HepG2 (cell line): Measurements from ENCODE around the gene GAL3ST2. TPM values are rescaled to one million over a fixed set of nuclear protein-coding genes. Genes with fewer than 3 reads are reported as not detected.

Experiments used
- ATRX ChIP-seq: sonication (generic); formaldehyde crosslinking; IDR thresholded peaks from 2 replicates; pipeline ENCODE4 v1.4.0; 2020; ENCODE audit warnings: missing genetic modification reagents, borderline replicate concordance
- GTF3A ChIP-seq: sonication (generic); formaldehyde crosslinking; conservative IDR thresholded peaks from 2 replicates; pipeline ENCODE4 v1.4.0; 2020; ENCODE audit warnings: mild to moderate bottlenecking, missing genetic modification reagents
- HMG20B ChIP-seq: conservative IDR thresholded peaks from 2 replicates; pipeline ENCODE4 v1.6.1; 2016; ENCODE audit warnings: missing genetic modification reagents, missing compliant biosample characterization
- IRF2 ChIP-seq: IDR thresholded peaks from 2 replicates; pipeline ENCODE4 v1.6.1; 2018; ENCODE audit warnings: missing genetic modification reagents, missing compliant biosample characterization
- MED1 ChIP-seq: sonication (generic); formaldehyde crosslinking; IDR thresholded peaks from 2 replicates; pipeline ENCODE4 v1.4.0; 2020; ENCODE audit warnings: missing genetic modification reagents
- MYC ChIP-seq: sonication (generic); formaldehyde crosslinking; IDR thresholded peaks from 2 replicates; pipeline ENCODE4 v1.9.0; 2021; ENCODE audit warnings: missing genetic modification reagents, borderline replicate concordance
- PCBP1 ChIP-seq: fragments of 200-400 bp; formaldehyde crosslinking; IDR thresholded peaks from 2 replicates; pipeline ENCODE4 v1.6.1; 2017; ENCODE audit warnings: mild to moderate bottlenecking, low read depth, low read length, borderline replicate concordance
- POLR2G ChIP-seq: fragments of 200-400 bp; formaldehyde crosslinking; IDR thresholded peaks from 2 replicates; pipeline ENCODE4 v1.6.1; 2018; ENCODE audit warnings: mild to moderate bottlenecking, low read depth, low read length, moderate library complexity
- RNF2 ChIP-seq: fragments of 450-650 bp; conservative IDR thresholded peaks from 2 replicates; pipeline ENCODE4 v1.6.1; 2016; ENCODE audit warnings: low read depth
- SIX1 ChIP-seq: sonication (generic); formaldehyde crosslinking; IDR thresholded peaks from 2 replicates; pipeline ENCODE4 v1.4.0; 2020; ENCODE audit warnings: missing genetic modification reagents, borderline replicate concordance
- THAP11 ChIP-seq: IDR thresholded peaks from 2 replicates; pipeline ENCODE4 v1.6.1; 2016; ENCODE audit warnings: missing biosample characterization, missing genetic modification reagents
- ZFP62 ChIP-seq: sonication (generic); formaldehyde crosslinking; IDR thresholded peaks from 2 replicates; pipeline ENCODE4 v1.4.0; 2020; ENCODE audit warnings: missing genetic modification reagents
- ZNF121 ChIP-seq: sonication (generic); formaldehyde crosslinking; IDR thresholded peaks from 2 replicates; pipeline ENCODE4 v1.5.0; 2020; ENCODE audit warnings: mild to moderate bottlenecking, missing genetic modification reagents
- ZNF264 ChIP-seq: sonication (generic); formaldehyde crosslinking; IDR thresholded peaks from 2 replicates; pipeline ENCODE4 v1.4.0; 2020; ENCODE audit warnings: missing genetic modification reagents
- ZNF317 ChIP-seq: sonication (generic); formaldehyde crosslinking; IDR thresholded peaks from 2 replicates; pipeline ENCODE4 v1.5.0; 2020; ENCODE audit warnings: mild to moderate bottlenecking, missing genetic modification reagents
- ZNF501 ChIP-seq: sonication (generic); formaldehyde crosslinking; IDR thresholded peaks from 2 replicates; pipeline ENCODE4 v1.5.1; 2020; ENCODE audit warnings: mild to moderate bottlenecking, moderate library complexity, missing genetic modification reagents
- ZNF747 ChIP-seq: sonication (generic); formaldehyde crosslinking; IDR thresholded peaks from 2 replicates; pipeline ENCODE4 v1.8.1; 2023; ENCODE audit warnings: missing genetic modification reagents, mild to moderate bottlenecking, borderline replicate concordance
- polyA plus RNA-seq, 8 experiments: library from polyadenylated mRNA; depleted of rRNA in 3 of 8; stranded (reverse) in 7 of 8; unstranded in 1 of 8; fragments of >200 nt; fragmentation: Illumina TruSeq in 4 of 8; extraction: Trizol in 4 of 8; gene quantifications; 2 replicates each; pipeline versions ENCODE4 v1.2.1 to v1.2.3, GENCODE V29; 2011 to 2016; ENCODE audit warnings: low read depth in 4 of 8, missing spikeins in 1 of 8, mixed read lengths in 1 of 8; ENCODE audit not compliant: insufficient read depth in 1 of 8
- total RNA-seq, 5 experiments: library from RNA; depleted of rRNA; stranded (reverse); fragments of >200 nt; fragmentation: Illumina TruSeq; extraction: Trizol; gene quantifications; 2 replicates each; pipeline ENCODE4 v1.2.3, GENCODE V29; 2016; ENCODE audit warnings: low read depth in 1 of 5
- TF ChIP-seq, protein P1 (sequence below): IDR thresholded peaks from 2 replicates; pipeline ENCODE4 v1.6.1; 2016; ENCODE audit warnings: low read depth, control low read depth
- TF ChIP-seq, protein P2 (sequence below): sonication (generic); formaldehyde crosslinking; IDR thresholded peaks from 2 replicates; pipeline ENCODE4 v1.8.0; 2022; ENCODE audit warnings: mild to moderate bottlenecking, missing genetic modification reagents; ENCODE audit not compliant: insufficient replicate concordance
- TF ChIP-seq, protein P3 (sequence below): sonication (generic); formaldehyde crosslinking; IDR thresholded peaks from 2 replicates; pipeline ENCODE4 v1.4.0; 2020; ENCODE audit warnings: low read depth, mild to moderate bottlenecking, missing genetic modification reagents
- TF ChIP-seq, protein P4 (sequence below): sonication (generic); formaldehyde crosslinking; IDR thresholded peaks from 2 replicates; pipeline ENCODE4 v1.9.0; 2021; ENCODE audit warnings: missing genetic modification reagents, mild to moderate bottlenecking, borderline replicate concordance
- TF ChIP-seq, protein P5 (sequence below): IDR thresholded peaks from 2 replicates; pipeline ENCODE4 v1.6.1; 2012; ENCODE audit warnings: low read length, improper control_type of control experiment

The GAL3ST2 gene
- total and polyA plus RNA-seq, 2 of the 13 experiments (the other 11 are each of a cell fraction or from before 2014, with no cell fraction given): 0.17 to 0.20 TPM

DNA sequence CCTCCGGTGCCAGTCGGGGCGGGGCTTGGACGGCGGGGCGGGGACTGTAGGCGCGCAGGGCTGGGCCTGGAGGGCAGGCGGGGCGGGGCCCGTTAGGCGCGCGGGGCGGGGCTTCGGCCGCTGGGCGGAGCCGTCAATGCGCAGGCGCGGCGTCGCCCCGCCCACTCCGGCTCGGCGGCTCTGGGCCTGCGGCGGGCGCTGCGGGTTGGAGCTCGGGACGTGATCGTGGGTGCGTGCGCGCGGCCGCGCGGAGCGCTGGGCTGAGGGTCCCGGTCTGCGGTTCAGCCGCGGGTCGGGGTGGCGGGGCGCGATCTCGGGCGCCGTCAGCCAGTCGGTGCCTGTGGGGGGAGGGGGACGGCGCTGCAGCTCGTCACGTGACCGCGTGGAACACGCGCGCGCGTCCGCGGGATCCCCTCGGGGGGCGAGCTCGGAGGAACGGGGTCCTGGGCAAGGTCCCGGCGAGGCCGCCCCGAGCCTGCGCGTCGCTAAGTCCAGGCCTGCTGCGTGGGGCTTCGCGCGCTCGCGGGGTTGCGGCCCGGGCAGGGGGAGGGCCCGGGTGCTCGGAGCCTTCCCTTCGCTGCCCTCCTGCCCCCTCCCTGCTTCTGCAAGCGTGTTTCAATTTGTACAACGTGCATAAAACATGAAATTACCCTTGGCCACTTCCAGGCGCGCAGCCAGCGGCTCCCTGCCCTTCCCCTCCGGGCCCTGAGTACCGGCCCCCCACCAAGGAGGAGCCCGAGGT lies 42.0 kb upstream of the GAL3ST2 start, which contains the start of gene D2HGDH (continued):
- TF ChIP-seq MED1 (CRISPR knock-in tag) (peak; percentile 14; the same call in 1 of the 2 replicates), ZNF317 (CRISPR knock-in tag) (no peak), ZNF121 (CRISPR knock-in tag) (no peak), HMG20B (CRISPR knock-in tag) (no peak), ZNF501 (CRISPR knock-in tag) (no peak), ATRX (CRISPR knock-in tag) (no peak), RNF2 (peak; percentile 72; the same call in 1 of the 2 replicates), GTF3A (CRISPR knock-in tag) (no peak), MYC (CRISPR knock-in tag) (peak; percentile 3; the same call in 1 of the 2 replicates), ZNF264 (no peak; the same call in 1 of the 2 replicates), ZFP62 (CRISPR knock-in tag) (no peak), POLR2G (peak; percentile 84), ZNF747 (CRISPR knock-in tag) (no peak), PCBP1 (no peak), THAP11 (CRISPR knock-in tag) (peak; percentile 50), IRF2 (CRISPR knock-in tag) (no peak), SIX1 (no peak)
- TF ChIP-seq, protein P1, sequence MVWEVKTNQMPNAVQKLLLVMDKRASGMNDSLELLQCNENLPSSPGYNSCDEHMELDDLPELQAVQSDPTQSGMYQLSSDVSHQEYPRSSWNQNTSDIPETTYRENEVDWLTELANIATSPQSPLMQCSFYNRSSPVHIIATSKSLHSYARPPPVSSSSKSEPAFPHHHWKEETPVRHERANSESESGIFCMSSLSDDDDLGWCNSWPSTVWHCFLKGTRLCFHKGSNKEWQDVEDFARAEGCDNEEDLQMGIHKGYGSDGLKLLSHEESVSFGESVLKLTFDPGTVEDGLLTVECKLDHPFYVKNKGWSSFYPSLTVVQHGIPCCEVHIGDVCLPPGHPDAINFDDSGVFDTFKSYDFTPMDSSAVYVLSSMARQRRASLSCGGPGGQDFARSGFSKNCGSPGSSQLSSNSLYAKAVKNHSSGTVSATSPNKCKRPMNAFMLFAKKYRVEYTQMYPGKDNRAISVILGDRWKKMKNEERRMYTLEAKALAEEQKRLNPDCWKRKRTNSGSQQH (CRISPR knock-in tag): 0 out of 2 replicates have a peak, but pooled peaks have one; percentile 32
- TF ChIP-seq, protein P2, sequence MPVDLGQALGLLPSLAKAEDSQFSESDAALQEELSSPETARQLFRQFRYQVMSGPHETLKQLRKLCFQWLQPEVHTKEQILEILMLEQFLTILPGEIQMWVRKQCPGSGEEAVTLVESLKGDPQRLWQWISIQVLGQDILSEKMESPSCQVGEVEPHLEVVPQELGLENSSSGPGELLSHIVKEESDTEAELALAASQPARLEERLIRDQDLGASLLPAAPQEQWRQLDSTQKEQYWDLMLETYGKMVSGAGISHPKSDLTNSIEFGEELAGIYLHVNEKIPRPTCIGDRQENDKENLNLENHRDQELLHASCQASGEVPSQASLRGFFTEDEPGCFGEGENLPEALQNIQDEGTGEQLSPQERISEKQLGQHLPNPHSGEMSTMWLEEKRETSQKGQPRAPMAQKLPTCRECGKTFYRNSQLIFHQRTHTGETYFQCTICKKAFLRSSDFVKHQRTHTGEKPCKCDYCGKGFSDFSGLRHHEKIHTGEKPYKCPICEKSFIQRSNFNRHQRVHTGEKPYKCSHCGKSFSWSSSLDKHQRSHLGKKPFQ (CRISPR knock-in tag): no peak
- TF ChIP-seq, protein P3, sequence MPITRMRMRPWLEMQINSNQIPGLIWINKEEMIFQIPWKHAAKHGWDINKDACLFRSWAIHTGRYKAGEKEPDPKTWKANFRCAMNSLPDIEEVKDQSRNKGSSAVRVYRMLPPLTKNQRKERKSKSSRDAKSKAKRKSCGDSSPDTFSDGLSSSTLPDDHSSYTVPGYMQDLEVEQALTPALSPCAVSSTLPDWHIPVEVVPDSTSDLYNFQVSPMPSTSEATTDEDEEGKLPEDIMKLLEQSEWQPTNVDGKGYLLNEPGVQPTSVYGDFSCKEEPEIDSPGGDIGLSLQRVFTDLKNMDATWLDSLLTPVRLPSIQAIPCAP (CRISPR knock-in tag): no peak; the same call in 1 of the 2 replicates
- TF ChIP-seq, protein P4, sequence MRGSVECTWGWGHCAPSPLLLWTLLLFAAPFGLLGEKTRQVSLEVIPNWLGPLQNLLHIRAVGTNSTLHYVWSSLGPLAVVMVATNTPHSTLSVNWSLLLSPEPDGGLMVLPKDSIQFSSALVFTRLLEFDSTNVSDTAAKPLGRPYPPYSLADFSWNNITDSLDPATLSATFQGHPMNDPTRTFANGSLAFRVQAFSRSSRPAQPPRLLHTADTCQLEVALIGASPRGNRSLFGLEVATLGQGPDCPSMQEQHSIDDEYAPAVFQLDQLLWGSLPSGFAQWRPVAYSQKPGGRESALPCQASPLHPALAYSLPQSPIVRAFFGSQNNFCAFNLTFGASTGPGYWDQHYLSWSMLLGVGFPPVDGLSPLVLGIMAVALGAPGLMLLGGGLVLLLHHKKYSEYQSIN: no peak
- TF ChIP-seq, protein P5, sequence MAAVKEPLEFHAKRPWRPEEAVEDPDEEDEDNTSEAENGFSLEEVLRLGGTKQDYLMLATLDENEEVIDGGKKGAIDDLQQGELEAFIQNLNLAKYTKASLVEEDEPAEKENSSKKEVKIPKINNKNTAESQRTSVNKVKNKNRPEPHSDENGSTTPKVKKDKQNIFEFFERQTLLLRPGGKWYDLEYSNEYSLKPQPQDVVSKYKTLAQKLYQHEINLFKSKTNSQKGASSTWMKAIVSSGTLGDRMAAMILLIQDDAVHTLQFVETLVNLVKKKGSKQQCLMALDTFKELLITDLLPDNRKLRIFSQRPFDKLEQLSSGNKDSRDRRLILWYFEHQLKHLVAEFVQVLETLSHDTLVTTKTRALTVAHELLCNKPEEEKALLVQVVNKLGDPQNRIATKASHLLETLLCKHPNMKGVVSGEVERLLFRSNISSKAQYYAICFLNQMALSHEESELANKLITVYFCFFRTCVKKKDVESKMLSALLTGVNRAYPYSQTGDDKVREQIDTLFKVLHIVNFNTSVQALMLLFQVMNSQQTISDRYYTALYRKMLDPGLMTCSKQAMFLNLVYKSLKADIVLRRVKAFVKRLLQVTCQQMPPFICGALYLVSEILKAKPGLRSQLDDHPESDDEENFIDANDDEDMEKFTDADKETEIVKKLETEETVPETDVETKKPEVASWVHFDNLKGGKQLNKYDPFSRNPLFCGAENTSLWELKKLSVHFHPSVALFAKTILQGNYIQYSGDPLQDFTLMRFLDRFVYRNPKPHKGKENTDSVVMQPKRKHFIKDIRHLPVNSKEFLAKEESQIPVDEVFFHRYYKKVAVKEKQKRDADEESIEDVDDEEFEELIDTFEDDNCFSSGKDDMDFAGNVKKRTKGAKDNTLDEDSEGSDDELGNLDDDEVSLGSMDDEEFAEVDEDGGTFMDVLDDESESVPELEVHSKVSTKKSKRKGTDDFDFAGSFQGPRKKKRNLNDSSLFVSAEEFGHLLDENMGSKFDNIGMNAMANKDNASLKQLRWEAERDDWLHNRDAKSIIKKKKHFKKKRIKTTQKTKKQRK: no peak
